DMS114 treated with DMSO at 0.1 percent for 48 hours (cell line): ENCODE data around the gene IFI27L2.

Source experiments
- DNase-seq: peaks from one replicate; lab custom pipeline; 2025; ENCODE audit not compliant: unreplicated experiment; lab: John Stamatoyannopoulos, UW

IFI27L2 gene

GRCh38 chr14:94153750-94154342, 24.4 kb upstream of the IFI27L2 start:
- no peak for DNase-seq

DNA sequence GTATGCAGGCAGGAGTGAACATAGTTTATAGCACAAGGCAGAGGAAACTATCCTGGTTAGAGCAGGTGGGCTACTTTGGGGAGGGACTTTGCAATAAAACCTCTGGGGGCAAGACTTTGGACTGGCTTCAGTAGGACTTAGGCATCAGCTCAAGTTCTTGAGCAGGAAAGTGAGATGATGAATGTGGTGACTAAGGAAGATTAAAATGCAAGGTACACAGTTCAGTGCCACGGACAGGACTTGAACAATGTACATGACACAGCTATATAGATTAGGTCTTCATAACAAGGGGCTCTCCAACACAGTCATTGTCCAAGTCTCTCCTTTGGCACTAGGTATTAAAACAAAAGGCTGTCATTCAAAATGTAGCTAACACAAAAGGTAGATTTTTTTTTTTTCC, 23.3 kb upstream of the IFI27L2 start:
- DNase-seq, result no peak

DNA sequence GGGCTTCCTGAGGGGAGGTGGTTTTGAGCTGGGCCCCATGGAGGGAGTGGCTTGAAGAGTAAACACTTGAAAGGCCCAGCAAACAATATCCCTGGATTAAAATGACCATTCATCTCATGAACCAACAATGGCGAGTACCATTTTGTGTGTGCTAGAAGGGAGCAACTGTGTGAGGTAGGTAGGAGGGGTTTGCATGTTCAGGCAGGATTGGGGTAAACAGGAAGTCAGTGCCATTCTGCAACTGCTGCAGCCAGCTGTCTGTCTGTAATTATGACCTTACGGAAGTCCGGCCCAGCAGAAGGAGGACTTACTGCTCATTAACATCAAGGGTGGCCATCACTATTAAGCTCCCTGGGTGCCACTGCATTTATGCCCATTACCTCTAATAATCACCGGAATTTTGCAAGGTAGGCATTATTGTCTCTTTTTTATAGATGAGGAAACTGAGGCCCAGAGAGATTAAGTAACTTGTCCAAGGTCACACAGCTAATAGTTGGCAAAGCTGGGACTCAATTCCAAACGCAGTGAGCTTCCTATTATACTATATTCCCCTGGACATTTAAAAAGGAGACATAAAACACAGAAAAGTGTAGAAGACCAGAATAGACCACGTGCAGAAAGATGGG, 16.6 kb upstream of the IFI27L2 start:
- no peak for DNase-seq

DNA sequence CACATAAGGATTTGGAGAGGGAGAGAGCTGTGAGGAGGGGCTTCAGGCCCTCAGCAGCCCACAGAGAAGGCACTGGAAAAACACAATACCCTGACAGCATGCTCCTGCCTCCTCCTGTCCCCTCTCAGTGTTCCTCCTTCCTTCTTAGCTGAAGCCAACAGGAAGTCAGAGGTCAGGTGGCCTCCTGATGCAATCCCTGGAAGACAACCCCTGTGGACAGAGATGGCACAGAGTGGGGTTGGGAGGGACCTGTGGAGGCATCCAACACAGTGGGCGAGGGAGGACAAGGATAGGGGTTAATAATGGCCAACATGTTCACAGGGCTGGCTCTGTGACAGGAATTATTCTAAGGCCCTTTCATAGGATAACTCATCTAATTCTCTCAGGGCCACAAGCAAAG, 15.4 kb upstream of the IFI27L2 start:
- DNase-seq, result no peak

DNA sequence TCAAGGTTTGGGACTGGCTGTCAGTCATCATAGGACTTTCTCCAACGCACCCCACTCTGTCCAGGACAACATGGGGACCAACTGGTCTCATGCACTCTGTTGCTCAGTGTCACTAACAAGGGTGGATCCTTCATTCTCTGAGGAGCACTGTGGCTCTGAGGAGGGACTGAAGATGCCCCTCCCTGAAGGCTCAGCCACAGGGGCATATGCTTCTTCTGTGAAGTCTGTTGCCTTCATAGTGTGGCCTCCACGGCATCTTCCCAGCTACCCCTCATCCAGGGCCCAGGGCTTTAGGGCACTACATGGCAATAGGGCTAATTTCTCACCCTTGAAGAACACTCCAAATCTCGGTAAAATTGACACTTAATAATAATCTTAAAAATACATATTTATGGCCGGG, 14.3 kb upstream of the IFI27L2 start:
- DNase-seq, result no peak

GRCh38 chr14:94143239-94143638, 13.8 kb upstream of the IFI27L2 start:
- no peak for DNase-seq

DNA sequence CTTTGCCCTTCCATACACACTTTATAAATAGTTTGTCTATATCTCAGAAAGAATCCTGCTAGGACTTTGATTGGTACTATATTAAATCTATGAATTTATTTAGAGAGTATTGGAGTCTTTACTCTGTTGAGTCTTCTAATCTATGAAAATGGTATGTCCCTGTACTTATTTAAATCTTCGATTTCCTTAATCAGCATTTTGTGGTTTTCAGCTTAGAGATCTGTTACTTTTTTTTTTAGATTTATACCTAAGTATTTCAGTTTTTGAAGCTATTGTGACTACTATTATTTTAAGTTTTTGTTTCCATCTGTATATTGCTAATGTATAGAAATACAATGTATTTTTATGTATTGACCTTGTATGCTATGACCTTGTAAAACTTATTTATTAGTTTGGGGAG, 13.4 kb upstream of the IFI27L2 start:
- no peak for DNase-seq

DNA sequence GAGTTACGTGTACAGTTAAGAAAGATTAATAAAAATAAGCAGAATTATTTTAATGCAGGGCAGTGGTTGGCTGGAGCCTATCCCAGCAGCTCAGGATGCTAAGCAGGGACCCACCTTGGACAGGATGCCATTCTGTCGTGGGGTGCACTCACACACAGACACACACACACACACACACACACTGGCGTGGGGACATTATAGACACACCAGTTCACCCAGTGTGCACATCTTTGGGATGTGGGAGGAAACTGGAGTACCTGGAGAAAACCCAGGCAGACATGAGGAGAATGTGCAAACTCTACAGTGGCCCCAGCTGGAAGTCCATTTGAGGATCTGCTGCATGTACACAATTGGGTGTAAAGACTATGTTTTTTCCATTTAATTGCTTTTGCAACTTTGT, 12.8 kb upstream of the IFI27L2 start:
- no peak for DNase-seq

- DNase-seq, result no peak
These were observed 10.0 kb upstream of the IFI27L2 start for GRCh38 chr14:94139421-94139820.

- DNase-seq, result no peak
These were observed 9.6 kb upstream of the IFI27L2 start for GRCh38 chr14:94139006-94139405.

DNA sequence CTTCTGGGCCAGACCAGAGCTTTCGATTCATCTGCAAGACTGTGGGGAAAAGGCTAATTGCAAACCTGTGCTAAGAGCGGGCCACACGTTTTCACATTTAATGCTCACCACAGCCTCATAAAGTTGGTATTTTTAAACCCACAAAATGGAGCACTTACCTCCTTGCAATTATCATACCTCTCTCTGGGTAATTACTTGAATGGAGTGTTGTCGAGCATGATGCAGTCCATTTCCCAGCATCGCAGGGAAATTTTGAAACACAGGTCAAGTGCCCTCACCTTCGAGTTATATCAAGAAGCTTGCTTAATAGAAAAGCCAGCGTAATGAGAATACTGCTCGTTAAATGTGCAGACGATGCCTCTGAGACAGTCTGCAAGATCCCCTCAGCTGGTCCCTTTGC, 8.8 kb upstream of the IFI27L2 start:
- no peak for DNase-seq

DNA sequence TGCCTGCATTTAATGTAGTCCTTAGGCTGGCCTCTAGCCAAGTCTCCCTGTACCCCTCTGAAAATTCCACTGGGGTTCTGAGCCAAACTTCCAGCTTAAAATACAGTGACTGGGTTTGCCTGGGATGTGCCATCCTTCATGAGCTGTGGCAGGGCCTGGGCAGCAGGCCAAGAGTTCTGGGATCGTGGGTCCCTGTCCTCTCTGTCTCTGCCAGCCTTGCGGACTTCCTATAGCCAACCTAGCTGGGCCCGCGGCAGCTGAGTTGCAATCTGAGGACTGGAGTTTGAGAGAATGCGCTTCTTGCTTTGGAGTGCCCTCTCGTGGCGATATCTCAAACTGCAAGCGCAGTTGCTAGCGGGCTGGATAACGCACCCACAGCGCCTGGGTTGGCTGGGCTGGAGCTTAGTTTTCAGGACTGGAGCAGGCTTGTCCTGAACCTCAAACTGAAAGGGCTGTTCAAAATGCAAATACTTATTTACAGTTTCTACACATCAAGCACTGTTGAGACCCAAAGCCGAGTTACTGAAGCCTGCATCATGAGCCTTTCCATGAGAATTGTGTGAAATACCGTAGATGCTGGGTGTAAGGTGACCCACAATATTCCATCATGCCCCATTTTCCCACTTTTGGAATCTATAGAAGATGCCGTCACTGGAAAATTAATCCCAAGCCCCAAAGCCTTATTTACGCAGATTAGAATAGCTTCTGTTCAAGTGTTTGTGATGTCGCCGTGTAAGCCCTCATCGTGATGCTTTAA, 7.3 kb upstream of the IFI27L2 start:
- peak; percentile 52 for DNase-seq

DNA sequence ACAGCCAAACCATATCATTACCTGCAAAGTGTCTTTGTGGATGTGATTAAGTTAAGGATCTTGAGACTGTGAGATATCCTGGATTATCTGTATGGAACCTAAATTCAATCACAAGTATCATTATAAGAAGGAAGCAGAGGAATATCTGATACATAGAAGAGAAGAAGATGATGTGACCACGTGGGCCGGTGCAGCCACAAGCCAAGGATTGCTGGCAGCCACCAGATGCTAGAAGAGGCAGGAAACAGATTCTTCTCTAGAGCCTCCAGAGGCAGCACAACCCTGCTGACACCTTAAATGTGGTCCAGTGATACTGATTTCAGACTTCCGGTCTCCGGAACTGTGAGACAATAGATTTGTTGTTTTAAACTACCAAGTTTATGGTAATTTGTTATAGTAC, 6.1 kb upstream of the IFI27L2 start:
- DNase-seq, result no peak

GRCh38 chr14:94132285-94132887, 3.0 kb upstream of the IFI27L2 start:
- DNase-seq, result peak; percentile 48

- peak; percentile 42 for DNase-seq
These were observed 482 bp upstream of the IFI27L2 start for GRCh38 chr14:94129758-94130414.

DNA sequence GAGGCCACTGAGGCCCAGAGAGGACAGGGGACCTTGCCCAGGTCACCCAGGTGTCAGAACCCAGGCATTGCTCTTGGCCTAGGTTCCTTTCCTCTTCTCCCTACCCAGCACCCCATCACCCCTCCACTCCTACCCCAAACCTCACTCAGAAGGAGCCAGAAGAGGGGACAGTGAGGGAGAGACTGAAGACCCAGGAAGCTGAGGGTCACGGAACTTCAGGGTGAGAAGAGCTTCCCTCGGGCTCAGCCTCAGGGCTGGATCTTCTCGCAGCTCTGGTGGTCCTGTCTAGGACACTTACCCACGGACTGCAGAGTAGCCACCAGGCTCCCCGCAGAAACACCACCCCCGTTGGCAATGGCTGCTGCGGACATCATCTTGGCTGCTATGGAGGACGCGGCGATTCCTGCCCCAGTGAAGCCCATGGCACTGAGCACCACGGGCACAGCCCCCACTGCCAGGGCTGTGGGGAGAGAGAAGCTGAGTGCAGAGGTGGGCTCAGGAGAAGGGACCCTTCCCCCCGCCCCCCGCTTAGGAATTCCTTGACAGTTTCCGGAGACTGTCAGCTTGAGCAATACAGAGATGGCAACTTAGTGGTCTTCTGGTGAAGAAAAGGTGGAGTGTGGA, 1.1 kb downstream of the IFI27L2 start:
- DNase-seq, result no peak

GRCh38 chr14:94127330-94127729, 2.1 kb downstream of the IFI27L2 start:
- no peak for DNase-seq

DNA sequence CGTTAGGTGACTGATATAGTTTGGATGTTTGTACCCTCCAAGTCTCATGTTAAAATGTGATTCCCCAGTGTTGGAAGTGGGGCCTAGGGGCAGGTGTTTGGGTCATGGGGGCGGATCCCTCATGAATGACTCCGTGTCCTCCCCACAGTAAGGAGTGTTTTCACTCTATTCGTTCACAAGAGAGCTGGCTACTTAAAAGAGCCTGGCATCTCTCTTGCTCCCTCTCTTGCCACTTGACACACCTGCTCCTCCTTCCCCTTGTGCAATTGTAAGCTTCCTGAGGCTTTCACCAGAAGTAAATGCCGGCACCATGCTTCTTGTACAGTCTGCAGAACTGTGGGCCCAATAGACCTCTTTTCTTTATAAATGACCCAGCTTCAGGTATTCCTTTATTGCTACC, 2.6 kb downstream of the IFI27L2 start:
- no peak for DNase-seq

GRCh38 chr14:94126419-94126677, 3.1 kb downstream of the IFI27L2 start:
- no peak for DNase-seq

GRCh38 chr14:94125659-94126418, 3.6 kb downstream of the IFI27L2 start:
- no peak for DNase-seq
